PFSK-1 (cell line): ENCODE measurements around the gene ARL15.

ENCODE experiments used
- POLR2AphosphoS5 ChIP-seq: IDR thresholded peaks from 2 replicates; pipeline ENCODE4 v1.6.1; 2012; ENCODE audit warnings: low read depth, mild to moderate bottlenecking, control low read depth, low read length, moderate library complexity
- TAF1 ChIP-seq: IDR thresholded peaks from 2 replicates; pipeline ENCODE4 v1.6.1; 2012; ENCODE audit warnings: low read length, control low read depth, borderline replicate concordance; ENCODE audit not compliant: insufficient read depth
- TF ChIP-seq, protein P1 (sequence below), 2 experiments: IDR thresholded peaks; 2 replicates each; pipeline versions ENCODE4 v1.6.1 to v1.8.0; 2011 to 2012; ENCODE audit warnings: low read depth in 2 of 2, low read length in 2 of 2, control low read depth in 1 of 2, inconsistent platforms in 1 of 2, mild to moderate bottlenecking in 1 of 2, moderate library complexity in 1 of 2; ENCODE audit not compliant: insufficient read depth in 1 of 2

DNA sequence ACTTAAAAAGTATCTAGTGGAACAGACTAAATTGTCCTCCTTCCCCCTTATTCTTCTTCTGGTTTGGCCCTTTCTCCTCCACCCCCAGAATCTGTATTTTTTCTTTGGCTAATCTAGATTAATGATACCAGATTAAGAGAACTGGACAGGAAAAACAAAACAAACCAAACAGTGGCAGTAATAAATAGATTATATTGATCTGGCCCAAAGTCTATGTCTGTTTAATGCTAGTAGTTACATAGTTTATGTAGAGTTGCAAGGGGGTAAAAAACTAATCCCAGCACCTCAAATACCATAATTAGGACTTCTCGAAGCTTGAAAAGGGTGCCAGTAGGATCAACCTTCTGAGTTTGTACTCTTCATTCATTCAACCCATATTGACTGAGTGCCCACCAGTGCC lies 104.5 kb downstream of the ARL15 start:
- TF ChIP-seq, protein P1, sequence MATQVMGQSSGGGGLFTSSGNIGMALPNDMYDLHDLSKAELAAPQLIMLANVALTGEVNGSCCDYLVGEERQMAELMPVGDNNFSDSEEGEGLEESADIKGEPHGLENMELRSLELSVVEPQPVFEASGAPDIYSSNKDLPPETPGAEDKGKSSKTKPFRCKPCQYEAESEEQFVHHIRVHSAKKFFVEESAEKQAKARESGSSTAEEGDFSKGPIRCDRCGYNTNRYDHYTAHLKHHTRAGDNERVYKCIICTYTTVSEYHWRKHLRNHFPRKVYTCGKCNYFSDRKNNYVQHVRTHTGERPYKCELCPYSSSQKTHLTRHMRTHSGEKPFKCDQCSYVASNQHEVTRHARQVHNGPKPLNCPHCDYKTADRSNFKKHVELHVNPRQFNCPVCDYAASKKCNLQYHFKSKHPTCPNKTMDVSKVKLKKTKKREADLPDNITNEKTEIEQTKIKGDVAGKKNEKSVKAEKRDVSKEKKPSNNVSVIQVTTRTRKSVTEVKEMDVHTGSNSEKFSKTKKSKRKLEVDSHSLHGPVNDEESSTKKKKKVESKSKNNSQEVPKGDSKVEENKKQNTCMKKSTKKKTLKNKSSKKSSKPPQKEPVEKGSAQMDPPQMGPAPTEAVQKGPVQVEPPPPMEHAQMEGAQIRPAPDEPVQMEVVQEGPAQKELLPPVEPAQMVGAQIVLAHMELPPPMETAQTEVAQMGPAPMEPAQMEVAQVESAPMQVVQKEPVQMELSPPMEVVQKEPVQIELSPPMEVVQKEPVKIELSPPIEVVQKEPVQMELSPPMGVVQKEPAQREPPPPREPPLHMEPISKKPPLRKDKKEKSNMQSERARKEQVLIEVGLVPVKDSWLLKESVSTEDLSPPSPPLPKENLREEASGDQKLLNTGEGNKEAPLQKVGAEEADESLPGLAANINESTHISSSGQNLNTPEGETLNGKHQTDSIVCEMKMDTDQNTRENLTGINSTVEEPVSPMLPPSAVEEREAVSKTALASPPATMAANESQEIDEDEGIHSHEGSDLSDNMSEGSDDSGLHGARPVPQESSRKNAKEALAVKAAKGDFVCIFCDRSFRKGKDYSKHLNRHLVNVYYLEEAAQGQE (IDR thresholded peaks at IDR 0.05; ENCODE audit: insufficient read depth in 1 of 2, low read depth in 2 of 2, low read length in 2 of 2), result no peak
- TF ChIP-seq POLR2AphosphoS5 (no peak), TAF1 (no peak)
